ENCODE results near the gene ANGEL1. TPM values are rescaled to one million over a fixed set of nuclear protein-coding genes. Genes with fewer than 3 reads are reported as not detected.

The ANGEL1 gene
- total and polyA plus RNA-seq, 12 donors = 5.5 to 17.1 (median 12.0) TPM

- DNase-seq (no peak), ATAC-seq (no peak)
- Histone ChIP-seq H3K27me3 (peaks cover 0 to 4% (median 0%) of the 10 kb centered on the region in 7 donors), H3K9me3 (no peaks in the 10 kb centered on the region), H3K27ac (no peak overlapping the region), H3K4me1 (no peaks in the 10 kb centered on the region), H3K36me3 (no peaks in the 10 kb centered on the region), H3K4me3 (no peak overlapping the region)
- intact Hi-C loops (cut with DNase I) = no loop called here
- WGBS, 2 donors = 91 to 94% methylated on average over 2 of the region's 2 CpGs
- no peak for TF ChIP-seq CTCF (IDR thresholded peaks at IDR 0.05)
Measured at GRCh38 chr14:76820700-76821099, 8.0 kb upstream of the ANGEL1 start.

GRCh38 chr14:76814726-76815645 lies 2.3 kb upstream of the ANGEL1 start:
- H3K27ac ChIP-seq = peak overlapping the region in 3 of 10 donors; percentile 17 to 37 (median 24)
- no peak for DNase-seq
- intact Hi-C loops (cut with DNase I) = loop anchor here in 1 of 10 donors (5.0 kb wide), 1 partner anchor 47 kb away; no protein-coding TSS in a partner anchor
- no peaks in the 10 kb centered on the region for H3K9me3 ChIP-seq
- H3K27me3 ChIP-seq = peaks cover 0 to 4% (median 0%) of the 10 kb centered on the region in 7 donors
- no peak overlapping the region for H3K4me3 ChIP-seq
- ATAC-seq = no peak
- 71 to 79% methylated on average over 7 of the region's 7 CpGs for WGBS, 2 donors
- H3K36me3 ChIP-seq = no peaks in the 10 kb centered on the region
- peaks cover 0 to 25% (median 22%) of the 10 kb centered on the region in 9 donors for H3K4me1 ChIP-seq
- no peak for TF ChIP-seq CTCF (IDR thresholded peaks at IDR 0.05)

- H3K9me3 ChIP-seq = no peaks in the 10 kb centered on the region
- no peak for TF ChIP-seq CTCF (IDR thresholded peaks at IDR 0.05)
- peak overlapping the region; percentile 71 to 97 (median 92) for H3K27ac ChIP-seq
- H3K4me3 ChIP-seq = peak overlapping the region; percentile 82 to 98 (median 90)
- H3K4me1 ChIP-seq = peaks cover 0 to 34% (median 27%) of the 10 kb centered on the region in 9 donors
- ATAC-seq = peak in 5 of 8 donors; percentile 1 to 29 (median 2)
- 0 to 1% methylated on average over 20 of the region's 20 CpGs for WGBS, 2 donors
- intact Hi-C loops (cut with DNase I) = loop anchor here in 1 of 10 donors (5.0 kb wide), 1 partner anchor 50 kb away; no protein-coding TSS in a partner anchor
- no peaks in the 10 kb centered on the region for H3K27me3 ChIP-seq
- peaks cover 0 to 27% (median 21%) of the 10 kb centered on the region in 9 donors for H3K36me3 ChIP-seq
- DNase-seq = no peak
Measured at GRCh38 chr14:76812093-76812421, 625 bp downstream of the ANGEL1 start.

GRCh38 chr14:76811561-76811960 lies 1.1 kb downstream of the ANGEL1 start:
- intact Hi-C loops (cut with DNase I) = loop anchor here in 1 of 10 donors (2.0 to 5.0 kb wide), 2 partner anchors 51 to 101 kb away; no protein-coding TSS in a partner anchor
- H3K4me3 ChIP-seq = peak overlapping the region; percentile 82 to 98 (median 90)
- 54 to 69% methylated on average over 4 of the region's 4 CpGs for WGBS, 2 donors
- H3K36me3 ChIP-seq = peaks cover 0 to 32% (median 25%) of the 10 kb centered on the region in 9 donors
- TF ChIP-seq CTCF (IDR thresholded peaks at IDR 0.05) = no peak
- DNase-seq (no peak), ATAC-seq (peak in 1 of 8 donors; percentile 8)
- H3K27me3 ChIP-seq = no peaks in the 10 kb centered on the region
- no peaks in the 10 kb centered on the region for H3K9me3 ChIP-seq
- peak overlapping the region in 9 of 10 donors; percentile 82 to 97 (median 93) for H3K27ac ChIP-seq
- peaks cover 0 to 34% (median 28%) of the 10 kb centered on the region in 9 donors for H3K4me1 ChIP-seq
